Fibroblast of the aortic adventitia (primary cell): ENCODE results near the gene AP2B1. TPM values are rescaled to one million over a fixed set of nuclear protein-coding genes. Genes with fewer than 3 reads are reported as not detected.

ENCODE experiments used
- DNase-seq: peaks from one replicate; pipeline ENCODE4 v3.0.0-alpha.2; 2010; ENCODE audit warnings: low read depth
- H3K4me3 ChIP-seq: 2 replicates; pipeline ENCODE4 v1.5.1; 2011; ENCODE audit warnings: low read depth, mild to moderate bottlenecking, control low read depth, low read length, moderate library complexity
- CTCF ChIP-seq: IDR thresholded peaks from 2 replicates; pipeline ENCODE4 v1.5.1; 2011; ENCODE audit warnings: mild to moderate bottlenecking, low read length, control low read depth, inconsistent platforms; ENCODE audit not compliant: insufficient read depth
- total RNA-seq: library from RNA; depleted of rRNA; stranded (reverse); fragments of >200 nt; gene quantifications from 2 replicates; pipeline ENCODE4 v1.2.3, GENCODE V29; 2012; ENCODE audit warnings: low replicate concordance

AP2B1 gene
- total RNA-seq, 1 donor, result 118 TPM

- TF ChIP-seq CTCF, result no peak
- no peak for DNase-seq
- H3K4me3 ChIP-seq, result no peak overlapping the region
Observed at GRCh38 chr17:35723735-35724134, 136.6 kb downstream of the AP2B1 start.

GRCh38 chr17:35725058-35725457 lies 137.9 kb downstream of the AP2B1 start:
- H3K4me3 ChIP-seq, result no peak overlapping the region
- no peak for DNase-seq
- TF ChIP-seq CTCF, result no peak

- no peak for TF ChIP-seq CTCF
- H3K4me3 ChIP-seq, result no peak overlapping the region
- DNase-seq, result no peak
Observed at GRCh38 chr17:35725802-35726126, 138.6 kb downstream of the AP2B1 start.

GRCh38 chr17:35726127-35726952 lies 139.2 kb downstream of the AP2B1 start:
- TF ChIP-seq CTCF, result no peak
- DNase-seq, result peak; percentile 77
- no peak overlapping the region for H3K4me3 ChIP-seq

- TF ChIP-seq CTCF, result no peak
- no peak for DNase-seq
- no peak overlapping the region for H3K4me3 ChIP-seq
Observed at GRCh38 chr17:35726953-35727460, 139.9 kb downstream of the AP2B1 start.

GRCh38 chr17:35727635-35728034 lies 140.5 kb downstream of the AP2B1 start:
- no peak for DNase-seq
- H3K4me3 ChIP-seq, result no peak overlapping the region
- no peak for TF ChIP-seq CTCF
